ENCODE results near the gene BCL2L11. TPM values are rescaled to one million over a fixed set of nuclear protein-coding genes. Genes with fewer than 3 reads are reported as not detected.
"Not testable (repeated sequence)": the region's sequence is repeated elsewhere in the genome, so short reads cannot be mapped to it uniquely, and the experiment has no call there.

Gene BCL2L11
- total and polyA plus RNA-seq, 10 of the 15 experiments (the other 5 are each of a cell fraction or from before 2014, with no cell fraction given) = 0.29 to 10.1 (median 1.1) TPM

GRCh38 chr2:111072220-111072871 lies 48.4 kb upstream of the BCL2L11 start:
- Histone ChIP-seq H3K79me2 (ENCODE audit: control insufficient read depth, insufficient read depth, low read length) (no peaks in the 10 kb centered on the region), H3K27me3 (replicated peaks in 1 of 2; ENCODE audit: control insufficient read depth in 2 of 2, insufficient read depth in 2 of 2, low read length in 1 of 2) (no peaks in the 10 kb centered on the region), H3K9me3 (replicated peaks; ENCODE audit: control insufficient read depth, insufficient read depth, low read length) (peaks cover 9% of the 10 kb centered on the region; the same call in 2 of the 3 replicates), H2AFZ (ENCODE audit: control insufficient read depth, low read depth, low read length) (no peak overlapping the region), H3K4me1 (ENCODE audit: control insufficient read depth, insufficient read depth, low read length) (no peaks in the 10 kb centered on the region), H4K20me1 (ENCODE audit: control insufficient read depth, insufficient read depth) (no peaks in the 10 kb centered on the region), H3K27ac (ENCODE audit: control insufficient read depth, insufficient read depth) (no peak overlapping the region), H3K36me3 (ENCODE audit: control insufficient read depth in 2 of 2, insufficient read depth in 2 of 2, low read length in 1 of 2) (no peaks in the 10 kb centered on the region), H3K4me2 (ENCODE audit: control insufficient read depth, insufficient read depth) (no peak overlapping the region), H3K9ac (ENCODE audit: control insufficient read depth, insufficient read depth, low read length) (no peak overlapping the region), H3K4me3 (no peak overlapping the region)
- TF ChIP-seq RB1 (IDR thresholded peaks at IDR 0.05; ENCODE audit: borderline replicate concordance) (no peak), KAT2A (conservative IDR thresholded peaks at IDR 0.05; ENCODE audit: control insufficient read depth, low read depth, low read length) (no peak), SMC3 (IDR thresholded peaks at IDR 0.05; ENCODE audit: borderline replicate concordance, low read length) (no peak)
- BruUV-seq (replicated peaks) = no TSS peak
- ChIA-PET SMC1A (ENCODE audit: uncharacterized antibody, unreplicated experiment) (interaction anchor here (0.6 kb wide), 1 partner anchor 117 kb away, joined by 3 read pairs; no protein-coding TSS in a partner anchor), CTCF (interaction anchor here (0.6 to 3.7 kb wide), 4 partner anchors 14 to 317 kb away, joined by 3 to 13 read pairs (median 4); no protein-coding TSS in a partner anchor), RAD21 (ENCODE audit: unreplicated experiment) (interaction anchor here (0.9 to 1.2 kb wide), 2 partner anchors 17 to 44 kb away, joined by 3 to 4 read pairs; no protein-coding TSS in a partner anchor), POLR2A (no interaction called here)
- in situ Hi-C loops (cut with MboI) (no loop called here), intact Hi-C loops (cut with micrococcal nuclease; ENCODE audit: unreplicated experiment) (no loop called here)
- WGBS (ENCODE audit: insufficient coverage, insufficient replicate concordance, low lambda C conversion rate, missing lambda C conversion rate) = 67% methylated on average over 2 of the region's 2 CpGs
- ATAC-seq (no peak), DNase-seq (ENCODE audit: low read depth, low spot score) (no peak), FAIRE-seq (no peak)

DNA sequence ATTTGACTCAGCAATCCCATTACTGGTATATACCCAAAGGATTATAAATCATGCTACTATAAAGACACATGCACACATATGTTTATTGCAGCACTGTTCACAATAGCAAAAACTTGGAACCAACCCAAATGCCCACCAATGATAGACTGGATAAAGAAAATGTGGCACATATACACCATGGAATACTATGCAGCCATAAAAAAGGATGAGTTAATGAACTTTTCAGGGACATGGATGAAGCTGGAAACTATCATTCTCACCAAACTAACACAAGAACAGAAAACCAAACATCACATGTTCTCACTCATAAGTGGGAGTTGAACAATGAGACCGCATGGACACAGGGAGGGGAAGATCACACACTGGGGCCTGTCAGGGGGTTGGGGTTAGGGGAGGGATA lies 38.1 kb upstream of the BCL2L11 start:
- BruUV-seq (replicated peaks); H3K36me3 ChIP-seq (ENCODE audit: control insufficient read depth in 2 of 2, insufficient read depth in 2 of 2, low read length in 1 of 2); H4K20me1 ChIP-seq (ENCODE audit: control insufficient read depth, insufficient read depth); H3K27me3 ChIP-seq (replicated peaks in 1 of 2; ENCODE audit: control insufficient read depth in 2 of 2, insufficient read depth in 2 of 2, low read length in 1 of 2); CTCF ChIA-PET; H3K4me3 ChIP-seq; SMC1A ChIA-PET (ENCODE audit: uncharacterized antibody, unreplicated experiment); RAD21 ChIA-PET (ENCODE audit: unreplicated experiment); in situ Hi-C loops (cut with MboI); H3K4me2 ChIP-seq (ENCODE audit: control insufficient read depth, insufficient read depth); intact Hi-C loops (cut with micrococcal nuclease; ENCODE audit: unreplicated experiment); H2AFZ ChIP-seq (ENCODE audit: control insufficient read depth, low read depth, low read length); H3K79me2 ChIP-seq (ENCODE audit: control insufficient read depth, insufficient read depth, low read length); FAIRE-seq; H3K27ac ChIP-seq (ENCODE audit: control insufficient read depth, insufficient read depth); H3K9ac ChIP-seq (ENCODE audit: control insufficient read depth, insufficient read depth, low read length); DNase-seq (ENCODE audit: low read depth, low spot score); ATAC-seq; POLR2A ChIA-PET; H3K9me3 ChIP-seq (replicated peaks; ENCODE audit: control insufficient read depth, insufficient read depth, low read length); H3K4me1 ChIP-seq (ENCODE audit: control insufficient read depth, insufficient read depth, low read length): not testable (repeated sequence)
- 0% methylated on average over 1 of the region's 1 CpG for WGBS (ENCODE audit: insufficient coverage, insufficient replicate concordance, low lambda C conversion rate, missing lambda C conversion rate)

Measured in GM12878 (cell line).